Natural killer cell (primary cell): ENCODE data around the gene CDK14. TPM values are rescaled to one million over a fixed set of nuclear protein-coding genes. Genes with fewer than 3 reads are reported as not detected.

ENCODE experiments used
- ATAC-seq, 3 donors: fragments of 150-1000 bp in 2 of 3; fragments of 200-7000 bp in 1 of 3; cut with Tn5 transposase; 1 replicate in 1 of 3; 2 replicates in 2 of 3; pipeline ENCODE4 v1.10.0; 2021; ENCODE audit warnings: mild to moderate bottlenecking in 2 of 3, moderate library complexity in 2 of 3
- DNase-seq, 2 donors: peaks; one replicate each; pipeline versions ENCODE4 v3.0.0 to v3.0.0-alpha.2; 2013 to 2021; ENCODE audit warnings: mixed read lengths in 1 of 2
- H3K27ac ChIP-seq: one replicate; pipeline ENCODE4 v1.5.1; 2013; ENCODE audit warnings: mild to moderate bottlenecking, low read length
- H3K27me3 ChIP-seq: one replicate; pipeline ENCODE4 v1.6.1; 2013; ENCODE audit warnings: low read length; ENCODE audit not compliant: control insufficient read depth, insufficient read depth
- H3K36me3 ChIP-seq: one replicate; pipeline ENCODE4 v1.6.1; 2013; ENCODE audit warnings: low read length; ENCODE audit not compliant: control insufficient read depth, insufficient read depth
- H3K4me1 ChIP-seq: one replicate; pipeline ENCODE4 v1.6.1; 2013; ENCODE audit warnings: low read length; ENCODE audit not compliant: control insufficient read depth, insufficient read depth
- H3K4me3 ChIP-seq: one replicate; pipeline ENCODE4 v1.5.1; 2013; ENCODE audit warnings: low read length
- H3K9me3 ChIP-seq: one replicate; pipeline ENCODE4 v1.6.1; 2013; ENCODE audit warnings: low read length; ENCODE audit not compliant: control insufficient read depth, insufficient read depth
- H3K27ac Mint-ChIP-seq, 2 donors: one replicate each; pipeline ENCODE4 v1.8.0; 2022; ENCODE audit warnings: mild to moderate bottlenecking in 2 of 2, mixed read lengths in 2 of 2, moderate library complexity in 1 of 2
- H3K27me3 Mint-ChIP-seq, 2 donors: one replicate each; pipeline ENCODE4 v1.8.0; 2022; ENCODE audit warnings: low read depth in 2 of 2, mixed read lengths in 2 of 2
- H3K36me3 Mint-ChIP-seq: one replicate; pipeline ENCODE4 v1.8.0; 2022; ENCODE audit warnings: mixed read lengths
- H3K4me1 Mint-ChIP-seq, 2 donors: one replicate each; pipeline ENCODE4 v1.8.0; 2022; ENCODE audit warnings: mixed read lengths in 2 of 2
- H3K4me3 Mint-ChIP-seq: one replicate; pipeline ENCODE4 v1.8.0; 2022; ENCODE audit warnings: mild to moderate bottlenecking, moderate library complexity, mixed read lengths
- H3K9me3 Mint-ChIP-seq, 2 donors: one replicate each; pipeline ENCODE4 v1.8.0; 2022; ENCODE audit warnings: mixed read lengths in 2 of 2
- CTCF ChIP-seq: fragments of 200-600 bp; IDR thresholded peaks from one replicate; pipeline ENCODE4 v1.8.0; 2022; ENCODE audit warnings: antibody characterized with exemption
- WGBS: methylation state at CpG from one replicate; pipeline ENCODE4 v1.1.7; 2013; ENCODE audit warnings: missing lambda C conversion rate; ENCODE audit not compliant: insufficient coverage; 5-methylcytosine and 5-hydroxymethylcytosine counted together
- intact Hi-C: fragments of 100-400 bp; cut with micrococcal nuclease; formaldehyde crosslinking; loops from one replicate; pipeline ENCODE4 v1.14.2; 2022
- total RNA-seq, 4 donors: library from RNA; stranded (reverse); fragments of 120-200 nt in 1 of 4; gene quantifications; one replicate each; pipeline versions ENCODE4 v1.2.3 to v1.2.4, GENCODE V29; 2013 to 2022

Gene CDK14
- total RNA-seq, 3 donors from 2014 or later (not counting 1 experiment from before 2014, with no cell fraction given), result 1.2 to 12.5 (median 1.9) TPM

- DNase-seq (peak in 1 of 2 donors; percentile 10), ATAC-seq (no peak)
- intact Hi-C loops, result no loop called here
- Histone ChIP-seq H3K9me3 (no peaks in the 10 kb centered on the region), H3K27me3 (no peaks in the 10 kb centered on the region), H3K4me3 (no peak overlapping the region), H3K27ac (no peak overlapping the region), H3K4me1 (no peaks in the 10 kb centered on the region), H3K36me3 (no peaks in the 10 kb centered on the region)
- H3K4me3 Mint-ChIP-seq, result no peak overlapping the region
- H3K36me3 Mint-ChIP-seq, result no peaks in the 10 kb centered on the region
- no peak for TF ChIP-seq CTCF
- H3K27me3 Mint-ChIP-seq, result no peaks in the 10 kb centered on the region
- H3K9me3 Mint-ChIP-seq, result peaks cover 3 to 7% of the 10 kb centered on the region in 2 donors
- H3K27ac Mint-ChIP-seq, result no peak overlapping the region
- WGBS, result 32% methylated on average over 5 of the region's 5 CpGs
- no peaks in the 10 kb centered on the region for H3K4me1 Mint-ChIP-seq
Observed at GRCh38 chr7:90708841-90709317, 112.8 kb downstream of the CDK14 start.

- Mint-ChIP-seq H3K9me3 (peaks cover 3 to 7% of the 10 kb centered on the region in 2 donors), H3K4me3 (no peak overlapping the region), H3K27me3 (no peaks in the 10 kb centered on the region), H3K36me3 (no peaks in the 10 kb centered on the region), H3K4me1 (no peaks in the 10 kb centered on the region), H3K27ac (no peak overlapping the region)
- no peaks in the 10 kb centered on the region for H3K36me3 ChIP-seq
- DNase-seq, result no peak
- no peak for TF ChIP-seq CTCF
- no peak for ATAC-seq
- 61% methylated on average over 9 of the region's 11 CpGs for WGBS
- H3K4me3 ChIP-seq, result peak overlapping the region; percentile 41
- H3K27ac ChIP-seq, result peak overlapping the region; percentile 46
- H3K9me3 ChIP-seq, result no peaks in the 10 kb centered on the region
- intact Hi-C loops, result no loop called here
- no peaks in the 10 kb centered on the region for H3K27me3 ChIP-seq
- H3K4me1 ChIP-seq, result no peaks in the 10 kb centered on the region
Observed at GRCh38 chr7:90709501-90710465, 113.7 kb downstream of the CDK14 start.

GRCh38 chr7:90710466-90710850, 114.3 kb downstream of the CDK14 start:
- Histone ChIP-seq H3K4me3 (peak overlapping the region; percentile 41), H3K9me3 (no peaks in the 10 kb centered on the region), H3K27ac (peak overlapping the region; percentile 16), H3K4me1 (no peaks in the 10 kb centered on the region), H3K36me3 (no peaks in the 10 kb centered on the region), H3K27me3 (no peaks in the 10 kb centered on the region)
- no peaks in the 10 kb centered on the region for H3K27me3 Mint-ChIP-seq
- no peak overlapping the region for H3K27ac Mint-ChIP-seq
- peaks cover 5 to 7% of the 10 kb centered on the region in 2 donors for H3K9me3 Mint-ChIP-seq
- H3K4me1 Mint-ChIP-seq, result no peaks in the 10 kb centered on the region
- TF ChIP-seq CTCF, result no peak
- intact Hi-C loops, result no loop called here
- DNase-seq, result no peak
- WGBS, result 74% methylated on average over 4 of the region's 4 CpGs
- H3K4me3 Mint-ChIP-seq, result no peak overlapping the region
- H3K36me3 Mint-ChIP-seq, result no peaks in the 10 kb centered on the region
- no peak for ATAC-seq
